Midbrain (tissue), 1 donor: ENCODE measurements around the gene DMGDH.

Source experiments
- DNase-seq: peaks from one replicate; lab custom pipeline; 2025; lab: John Stamatoyannopoulos, UW

The DMGDH gene

DNA sequence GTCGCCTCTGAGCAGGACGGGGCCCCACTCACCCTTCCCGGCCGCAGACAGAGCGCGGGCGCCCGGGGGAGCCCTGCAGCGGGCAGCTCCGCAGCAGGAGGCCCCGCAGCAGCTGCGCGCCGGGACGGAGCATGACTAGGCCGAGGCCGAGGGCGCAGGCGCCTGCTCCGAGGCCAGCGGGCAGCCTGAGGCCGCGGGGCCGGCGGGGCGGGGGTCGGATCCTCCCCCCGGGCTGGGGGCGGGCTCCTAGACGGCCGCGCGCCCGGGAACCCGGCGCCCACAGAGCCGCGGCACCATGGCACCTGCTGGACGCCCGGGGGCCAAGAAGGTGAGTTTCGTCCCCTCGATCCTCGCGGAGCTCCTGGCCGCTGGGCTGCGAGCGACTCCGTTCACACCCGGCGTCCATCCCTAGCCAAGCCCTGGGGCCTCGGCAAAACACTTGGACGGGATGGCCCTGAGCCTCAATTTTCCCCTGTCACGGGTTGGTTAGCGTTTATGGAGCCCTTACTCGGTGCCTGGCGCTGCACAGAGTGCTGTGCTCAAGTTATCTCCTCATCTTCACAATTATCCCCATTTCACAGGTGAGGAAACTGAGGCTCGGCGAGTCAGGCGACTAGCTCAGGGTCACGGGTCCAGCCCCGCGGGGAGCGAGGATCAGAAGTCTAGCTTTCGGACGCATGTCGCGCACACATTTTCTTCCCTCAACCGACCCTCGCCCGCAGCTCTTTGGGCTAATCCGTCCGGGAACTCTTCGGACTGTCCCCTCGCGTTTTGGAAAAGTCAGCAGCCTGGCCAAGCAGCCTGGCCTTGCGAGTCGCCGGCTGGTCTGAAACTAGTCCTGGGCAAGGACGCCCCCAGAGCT is at the start of gene DMGDH, which contains the start of gene BHMT2:
Gene DMGDH, minus strand, starts transcription at position 187 of the 862 bp plus-strand sequence. Its CDS starts 54 bp downstream, at position 133.
Gene BHMT2, plus strand, starts transcription at position 280 of the 862 bp plus-strand sequence. Its CDS starts 16 bp downstream, at position 296.
- DNase-seq, result peak; percentile 2

DNA sequence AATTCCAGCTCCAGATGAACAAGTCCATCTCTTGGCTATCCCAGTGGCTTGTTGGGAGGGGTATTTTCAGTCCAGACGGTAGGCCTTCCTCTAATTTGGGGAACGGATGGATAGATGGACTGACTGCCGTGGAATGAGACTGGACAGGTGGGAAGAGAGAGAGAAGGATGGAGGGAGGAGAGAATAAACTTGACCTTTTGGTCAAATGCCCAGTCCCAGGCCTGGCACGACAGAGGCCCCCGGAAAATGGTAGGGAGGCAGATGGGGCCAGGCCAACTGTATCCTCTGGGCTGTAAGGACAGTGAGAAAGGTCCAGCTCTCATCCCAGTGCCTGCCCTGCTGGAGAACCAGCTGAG is 43.2 kb upstream of the DMGDH start:
- DNase-seq, result no peak

- no peak for DNase-seq
Measured at GRCh38 chr5:79111960-79112702, 42.7 kb upstream of the DMGDH start.

DNA sequence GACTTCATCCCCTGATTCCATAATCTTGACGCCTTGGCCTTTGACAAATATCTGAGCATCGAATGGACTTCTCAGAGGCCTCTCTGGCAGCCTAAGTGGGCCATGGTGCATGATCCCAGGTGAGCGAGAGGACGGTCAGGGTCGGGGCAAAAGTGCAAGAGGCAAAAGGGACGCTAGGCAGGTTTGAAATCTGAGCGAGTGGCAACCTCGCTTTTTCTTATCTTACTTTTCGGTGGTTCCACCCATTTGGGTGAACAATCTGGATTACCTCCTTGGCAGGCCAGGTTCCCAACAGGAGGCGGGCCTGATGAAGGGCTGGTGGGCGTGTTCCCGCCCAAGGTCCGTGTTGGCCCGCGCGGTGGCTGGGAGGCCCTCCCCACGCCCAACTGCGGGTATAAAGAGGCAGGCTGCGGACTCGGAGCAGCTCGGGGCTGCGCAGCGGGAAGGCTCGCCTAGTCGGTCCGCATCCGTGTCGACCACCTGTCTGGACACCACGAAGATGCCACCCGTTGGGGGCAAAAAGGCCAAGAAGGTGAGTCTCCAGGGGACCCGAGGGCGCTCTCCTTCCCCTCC is 42.0 kb upstream of the DMGDH start, which contains the start of gene BHMT:
Gene BHMT, plus strand, starts transcription at position 423 of the 573 bp plus-strand sequence. Its CDS starts 77 bp downstream, at position 500.
- no peak for DNase-seq

GRCh38 chr5:79109527-79110492 is 40.3 kb upstream of the DMGDH start:
- DNase-seq, result no peak

DNA sequence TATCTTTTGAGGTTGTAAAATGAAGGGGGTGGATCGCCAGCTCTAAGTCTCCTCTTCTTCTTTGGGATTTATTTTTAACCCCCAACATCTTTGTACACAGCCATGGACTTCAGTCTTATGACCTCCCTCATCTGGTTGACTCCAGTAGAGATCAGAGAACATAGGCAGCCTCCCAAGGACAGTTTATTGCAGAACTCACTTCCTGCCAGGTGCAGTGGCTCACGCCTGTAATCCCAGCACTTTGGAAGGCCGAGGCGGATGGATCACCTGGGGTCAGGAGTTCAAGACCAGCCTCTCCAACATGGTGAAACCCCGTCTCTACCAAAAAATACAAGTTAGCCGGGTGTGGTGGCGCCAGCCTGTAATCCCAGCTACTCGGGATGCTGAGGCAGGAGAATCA is 39.3 kb upstream of the DMGDH start:
- no peak for DNase-seq

GRCh38 chr5:79108086-79108485 is 38.6 kb upstream of the DMGDH start:
- DNase-seq, result no peak

DNA sequence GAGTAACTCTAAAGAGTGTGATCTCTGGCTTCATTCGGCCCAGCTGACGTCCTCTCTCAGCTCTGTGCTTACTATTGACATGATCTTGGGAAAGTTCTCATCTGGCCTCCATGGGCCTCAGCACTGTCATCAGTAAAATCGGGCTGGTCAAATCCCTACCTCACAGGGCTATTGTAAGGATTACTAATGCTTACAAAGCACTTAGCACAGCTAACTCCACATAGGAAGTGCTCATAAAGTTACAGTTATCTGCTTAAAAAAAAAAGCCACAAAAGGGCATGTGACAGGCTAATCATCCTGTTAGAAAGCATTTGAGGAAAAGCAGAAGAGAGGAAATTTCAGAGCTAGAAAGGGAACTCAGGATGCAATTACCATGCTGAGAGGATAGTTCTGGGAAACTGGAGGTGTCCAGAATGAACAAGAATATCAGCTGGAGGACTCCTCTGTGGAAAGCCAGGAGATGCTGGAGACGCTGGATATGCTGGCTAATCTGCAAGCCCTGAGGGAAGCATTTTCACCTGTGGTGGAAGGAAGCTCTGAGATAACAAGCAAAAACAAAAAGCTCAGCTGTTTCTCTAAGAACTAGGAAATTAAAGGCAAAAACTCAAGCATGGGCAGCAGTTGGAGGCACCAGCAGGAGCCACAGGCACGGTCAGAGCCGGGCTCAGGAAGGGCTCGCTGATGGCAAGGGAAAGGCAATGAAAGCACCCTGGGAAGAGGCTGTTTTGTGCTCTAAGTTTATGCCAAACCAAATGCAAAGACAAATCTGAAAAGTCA is 37.7 kb upstream of the DMGDH start:
- no peak for DNase-seq

DNA sequence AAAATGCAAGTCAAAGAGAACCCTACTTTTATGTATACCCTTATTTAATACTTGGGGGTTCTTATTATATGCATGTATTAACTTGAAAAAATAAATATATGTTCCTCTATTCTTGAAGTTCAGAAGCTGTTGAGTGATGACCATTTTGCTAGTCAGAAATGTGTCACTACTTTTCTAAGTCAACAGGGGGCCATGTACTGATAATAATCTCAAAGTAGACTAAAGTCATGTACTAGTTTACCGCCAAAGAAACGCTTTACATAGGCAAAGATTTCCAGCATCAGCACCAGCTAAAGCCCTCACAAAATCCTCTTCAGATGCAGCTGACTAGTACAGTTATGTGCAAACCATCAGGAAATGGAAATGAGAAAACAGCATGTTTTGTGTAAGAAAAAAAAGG is 36.4 kb upstream of the DMGDH start:
- no peak for DNase-seq

DNA sequence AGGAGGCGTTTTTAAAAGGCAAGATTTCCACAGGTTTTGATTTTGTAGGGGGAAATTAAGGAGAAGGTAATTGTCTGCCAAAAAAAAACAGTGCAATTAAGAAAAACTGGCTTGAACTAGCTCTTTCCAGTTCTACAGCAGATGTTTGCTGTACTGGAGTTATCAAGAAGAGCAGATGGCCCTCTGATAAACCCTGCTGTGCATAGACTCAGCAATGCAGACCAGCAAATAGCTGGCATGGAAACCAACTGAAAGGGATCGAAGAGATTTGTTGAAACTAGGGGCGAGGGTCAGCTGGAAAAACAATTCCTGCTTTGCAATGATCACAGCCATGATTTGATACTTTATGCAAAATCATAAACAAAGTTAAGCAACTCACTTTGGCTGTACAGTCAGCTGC is 24.3 kb upstream of the DMGDH start:
- no peak for DNase-seq

DNA sequence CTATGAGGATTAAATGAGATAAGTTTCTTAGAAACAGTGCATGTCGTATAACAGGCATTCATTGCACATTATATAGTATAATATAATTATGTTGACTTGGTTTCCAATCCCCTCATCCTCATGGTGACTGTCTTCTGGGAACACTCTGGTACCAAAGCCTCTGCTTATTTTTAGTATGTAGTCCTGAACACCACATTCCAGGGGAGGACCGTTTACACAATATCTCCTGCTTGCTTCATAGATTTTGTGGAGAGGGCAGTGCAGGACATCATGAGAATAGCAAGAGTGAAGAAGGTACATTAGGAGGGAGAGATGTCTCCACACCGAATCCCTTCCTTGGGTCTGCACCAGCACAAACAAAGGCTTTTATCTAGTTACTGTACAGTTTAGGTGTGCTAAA is 21.6 kb upstream of the DMGDH start:
- no peak for DNase-seq

DNA sequence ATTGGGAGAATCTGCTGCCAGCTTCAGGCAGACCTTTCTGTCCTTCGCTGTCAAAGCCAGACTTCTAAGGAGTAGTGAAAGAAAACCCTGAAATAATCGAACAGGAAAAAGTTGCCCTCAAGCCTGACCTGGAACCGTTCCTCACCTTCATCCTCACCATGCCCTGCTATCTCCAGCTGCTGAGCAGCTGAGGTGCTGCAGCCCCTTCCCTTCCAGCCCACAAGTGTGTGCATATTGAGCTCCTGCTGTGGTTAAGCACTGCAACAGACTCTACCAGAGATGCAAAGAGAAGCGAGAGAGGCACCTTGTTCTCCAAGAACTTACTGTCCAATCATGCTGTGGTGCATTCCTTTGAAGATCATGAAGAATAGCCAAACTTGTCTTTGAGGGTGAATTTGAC is 19.0 kb upstream of the DMGDH start:
- DNase-seq, result no peak

- no peak for DNase-seq
Measured at GRCh38 chr5:79086116-79086515, 16.6 kb upstream of the DMGDH start.

DNA sequence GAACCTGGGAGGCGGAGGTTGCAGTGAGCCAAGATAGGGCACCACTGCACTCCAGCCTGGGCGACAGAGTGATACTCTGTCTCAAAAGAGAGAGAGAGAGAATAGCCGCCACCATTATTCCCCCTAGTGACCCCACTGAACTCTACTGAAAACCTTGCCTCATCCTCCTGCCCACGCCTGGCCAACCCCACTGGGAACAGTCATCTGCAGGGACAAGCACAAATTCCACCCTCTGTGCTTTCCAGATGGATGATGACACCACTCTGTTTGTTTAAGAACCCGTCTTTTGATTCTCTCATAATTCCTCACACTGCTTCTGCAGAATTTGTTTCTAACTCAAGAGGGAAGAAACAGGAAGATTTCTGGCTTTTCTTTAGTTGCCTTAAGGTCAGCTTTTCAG is 12.3 kb upstream of the DMGDH start:
- DNase-seq, result no peak

- DNase-seq, result no peak
Measured at GRCh38 chr5:79080804-79081203, 11.3 kb upstream of the DMGDH start.

GRCh38 chr5:79077680-79078365 is 8.3 kb upstream of the DMGDH start:
- no peak for DNase-seq

GRCh38 chr5:79076819-79077218 is 7.3 kb upstream of the DMGDH start:
- no peak for DNase-seq

GRCh38 chr5:79075646-79076426 is 6.4 kb upstream of the DMGDH start:
- DNase-seq, result no peak

- DNase-seq, result no peak
Measured at GRCh38 chr5:79074641-79075040, 5.2 kb upstream of the DMGDH start.

- no peak for DNase-seq
Measured at GRCh38 chr5:79070350-79070667, 835 bp upstream of the DMGDH start.
